ENCODE data around the gene KRT40.

KRT40 gene

DNA sequence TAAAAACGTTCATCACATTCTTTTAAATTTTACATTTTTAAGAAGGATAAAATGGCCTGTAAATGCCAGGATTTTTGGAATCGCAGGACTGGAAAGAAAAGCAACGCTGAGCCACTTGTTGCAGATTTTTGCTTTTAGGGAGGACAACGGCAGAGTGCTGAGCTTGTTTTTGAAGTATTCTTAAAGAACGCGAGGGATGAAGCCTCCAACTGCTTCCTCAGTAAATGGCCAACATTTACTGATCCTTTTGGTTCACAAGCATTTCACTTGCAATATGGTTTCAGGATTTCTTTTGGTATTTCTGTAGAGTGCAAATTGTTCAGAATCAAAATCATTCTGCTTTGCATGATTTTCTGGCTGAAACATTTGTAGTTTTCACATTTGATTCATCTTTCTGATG is 43.9 kb downstream of the KRT40 start:
- H3K9me3 ChIP-seq (ENCODE audit: insufficient read depth, low read depth, low read length): no peaks in the 10 kb centered on the region
- H2AFZ ChIP-seq (ENCODE audit: low read length): no peak overlapping the region
- no peak overlapping the region for H3K9ac ChIP-seq (ENCODE audit: low read depth, low read length, poor library complexity, severe bottlenecking)
- no peaks in the 10 kb centered on the region for H3K36me3 ChIP-seq (ENCODE audit: insufficient read depth, low read length)
- TF ChIP-seq, protein P1, sequence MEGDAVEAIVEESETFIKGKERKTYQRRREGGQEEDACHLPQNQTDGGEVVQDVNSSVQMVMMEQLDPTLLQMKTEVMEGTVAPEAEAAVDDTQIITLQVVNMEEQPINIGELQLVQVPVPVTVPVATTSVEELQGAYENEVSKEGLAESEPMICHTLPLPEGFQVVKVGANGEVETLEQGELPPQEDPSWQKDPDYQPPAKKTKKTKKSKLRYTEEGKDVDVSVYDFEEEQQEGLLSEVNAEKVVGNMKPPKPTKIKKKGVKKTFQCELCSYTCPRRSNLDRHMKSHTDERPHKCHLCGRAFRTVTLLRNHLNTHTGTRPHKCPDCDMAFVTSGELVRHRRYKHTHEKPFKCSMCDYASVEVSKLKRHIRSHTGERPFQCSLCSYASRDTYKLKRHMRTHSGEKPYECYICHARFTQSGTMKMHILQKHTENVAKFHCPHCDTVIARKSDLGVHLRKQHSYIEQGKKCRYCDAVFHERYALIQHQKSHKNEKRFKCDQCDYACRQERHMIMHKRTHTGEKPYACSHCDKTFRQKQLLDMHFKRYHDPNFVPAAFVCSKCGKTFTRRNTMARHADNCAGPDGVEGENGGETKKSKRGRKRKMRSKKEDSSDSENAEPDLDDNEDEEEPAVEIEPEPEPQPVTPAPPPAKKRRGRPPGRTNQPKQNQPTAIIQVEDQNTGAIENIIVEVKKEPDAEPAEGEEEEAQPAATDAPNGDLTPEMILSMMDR (conservative IDR thresholded peaks at IDR 0.05; ENCODE audit: low read length): no peak
- H3F3A ChIP-seq (ENCODE audit: low read depth): no peaks in the 10 kb centered on the region
- no peaks in the 10 kb centered on the region for H3K27me3 ChIP-seq (ENCODE audit: insufficient read depth, low read length, poor library complexity, severe bottlenecking)
- no peaks in the 10 kb centered on the region for H3K9me2 ChIP-seq (replicated peaks; ENCODE audit: low read depth, low read length)
- H3K4me3 ChIP-seq (ENCODE audit: low read length, poor library complexity, severe bottlenecking): no peak overlapping the region
- H3K4me1 ChIP-seq (ENCODE audit: insufficient read depth, low read length, poor library complexity, severe bottlenecking): no peaks in the 10 kb centered on the region
- no peak overlapping the region for H3K4me2 ChIP-seq (ENCODE audit: low read depth, low read length, poor library complexity, severe bottlenecking)
- H3K79me2 ChIP-seq (ENCODE audit: insufficient read depth, low read length): no peaks in the 10 kb centered on the region
- H4K20me1 ChIP-seq (ENCODE audit: insufficient read depth, low read length, poor library complexity, severe bottlenecking): no peaks in the 10 kb centered on the region

DNA sequence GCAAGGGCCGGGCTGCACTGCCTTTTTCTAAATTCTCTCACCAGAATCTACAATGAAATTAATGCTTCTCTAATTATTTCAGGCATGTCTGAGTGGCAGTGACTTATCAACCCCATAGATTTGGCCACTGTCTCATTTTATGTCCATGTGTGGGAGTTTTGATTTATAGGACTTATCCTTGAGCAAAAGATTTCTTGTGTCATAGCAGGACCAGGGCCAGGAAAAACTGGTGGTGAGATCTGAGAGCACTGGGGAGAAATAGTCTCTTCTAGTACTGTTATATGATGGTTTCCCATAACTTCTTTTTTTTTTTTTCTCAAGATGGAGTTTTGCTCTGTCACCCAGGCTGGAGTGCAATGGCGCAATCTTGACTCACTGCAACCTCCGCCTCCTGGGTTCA is 45.1 kb downstream of the KRT40 start:
- Histone ChIP-seq H3K9me2 (replicated peaks; ENCODE audit: low read depth, low read length) (no peaks in the 10 kb centered on the region), H3F3A (ENCODE audit: low read depth) (no peaks in the 10 kb centered on the region), H4K20me1 (ENCODE audit: insufficient read depth, low read length, poor library complexity, severe bottlenecking) (no peaks in the 10 kb centered on the region), H3K9me3 (ENCODE audit: insufficient read depth, low read depth, low read length) (no peaks in the 10 kb centered on the region), H2AFZ (ENCODE audit: low read length) (no peak overlapping the region), H3K4me3 (ENCODE audit: low read length, poor library complexity, severe bottlenecking) (no peak overlapping the region), H3K27me3 (ENCODE audit: insufficient read depth, low read length, poor library complexity, severe bottlenecking) (peaks cover 4% of the 10 kb centered on the region), H3K36me3 (ENCODE audit: insufficient read depth, low read length) (no peaks in the 10 kb centered on the region), H3K4me2 (ENCODE audit: low read depth, low read length, poor library complexity, severe bottlenecking) (no peak overlapping the region), H3K79me2 (ENCODE audit: insufficient read depth, low read length) (no peaks in the 10 kb centered on the region), H3K4me1 (ENCODE audit: insufficient read depth, low read length, poor library complexity, severe bottlenecking) (no peaks in the 10 kb centered on the region), H3K9ac (ENCODE audit: low read depth, low read length, poor library complexity, severe bottlenecking) (no peak overlapping the region)
- TF ChIP-seq EZH2phosphoT487 (IDR thresholded peaks at IDR 0.05; ENCODE audit: borderline replicate concordance): no peak
- TF ChIP-seq, protein P1 (conservative IDR thresholded peaks at IDR 0.05; ENCODE audit: low read length): no peak

DNA sequence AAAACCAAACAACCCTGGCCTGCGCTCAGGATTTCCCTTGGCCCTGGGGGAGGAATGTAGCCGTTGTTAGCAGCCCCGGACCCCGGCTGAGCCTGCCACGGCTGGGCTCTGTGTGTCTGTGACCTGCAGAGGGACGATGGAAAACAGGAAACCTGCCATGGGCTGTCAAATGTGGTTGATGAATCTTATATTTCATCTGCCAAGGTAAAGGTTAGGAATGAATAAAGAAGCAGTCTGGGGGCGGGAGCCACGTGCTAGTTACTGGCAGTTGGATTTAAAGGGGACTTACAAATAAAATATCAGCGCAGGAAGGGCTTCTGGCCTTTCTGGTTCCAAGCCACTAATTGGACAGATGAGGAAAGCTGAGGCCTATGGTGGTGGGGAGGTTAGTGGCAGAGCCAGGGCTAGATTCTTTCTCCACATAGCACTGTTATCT is 46.7 kb downstream of the KRT40 start, which contains the start of gene KRT23:
KRT23 (minus strand) TSS at position 263 of the 436 bp plus-strand sequence. CDS start 1,043 bp downstream, outside the sequence.
- no peaks in the 10 kb centered on the region for H3K36me3 ChIP-seq (ENCODE audit: insufficient read depth, low read length)
- no peak within 1 kb of the TSS for H2AFZ ChIP-seq (ENCODE audit: low read length)
- H3K4me1 ChIP-seq (ENCODE audit: insufficient read depth, low read length, poor library complexity, severe bottlenecking): no peaks in the 10 kb centered on the region
- H3K4me3 ChIP-seq (ENCODE audit: low read length, poor library complexity, severe bottlenecking): no peak within 1 kb of the TSS
- H3K9me2 ChIP-seq (replicated peaks; ENCODE audit: low read depth, low read length): no peaks in the 10 kb centered on the region
- TF ChIP-seq, protein P1 (conservative IDR thresholded peaks at IDR 0.05; ENCODE audit: low read length): no peak
- TF ChIP-seq EZH2phosphoT487 (IDR thresholded peaks at IDR 0.05; ENCODE audit: borderline replicate concordance): no peak
- H4K20me1 ChIP-seq (ENCODE audit: insufficient read depth, low read length, poor library complexity, severe bottlenecking): no peaks in the 10 kb centered on the region
- peaks cover 11% of the 10 kb centered on the region for H3K27me3 ChIP-seq (ENCODE audit: insufficient read depth, low read length, poor library complexity, severe bottlenecking)
- H3K9ac ChIP-seq (ENCODE audit: low read depth, low read length, poor library complexity, severe bottlenecking): no peak within 1 kb of the TSS
- no peak within 1 kb of the TSS for H3K4me2 ChIP-seq (ENCODE audit: low read depth, low read length, poor library complexity, severe bottlenecking)
- H3F3A ChIP-seq (ENCODE audit: low read depth): no peaks in the 10 kb centered on the region
- no peaks in the 10 kb centered on the region for H3K9me3 ChIP-seq (ENCODE audit: insufficient read depth, low read depth, low read length)
- no peaks in the 10 kb centered on the region for H3K79me2 ChIP-seq (ENCODE audit: insufficient read depth, low read length)

Measured in Loucy (cell line).